Measurements from ENCODE around the gene PRR19. TPM values are rescaled to one million over a fixed set of nuclear protein-coding genes. Genes with fewer than 3 reads are reported as not detected.

The PRR19 gene
- total RNA-seq, 2 experiments from 2014 or later, result 0.38 to 0.49 TPM

GRCh38 chr19:42267644-42268141, 34.2 kb upstream of the PRR19 start:
- intact Hi-C loops (cut with micrococcal nuclease), result loop anchor here (2.0 kb wide), 1 partner anchor 13 kb away; the partner anchor contains the start of gene ERF
- Mint-ChIP-seq H3K4me3 (no peak overlapping the region), H3K4me1 (ENCODE audit: low read depth) (peaks cover 26% of the 10 kb centered on the region), H3K27me3 (no peaks in the 10 kb centered on the region), H3K9me3 (no peaks in the 10 kb centered on the region), H3K36me3 (ENCODE audit: low read depth) (peaks cover 7% of the 10 kb centered on the region), H3K27ac (no peak overlapping the region)
- ChIA-PET CTCF (interaction anchor here (0.6 to 1.3 kb wide), 4 partner anchors 12 to 185 kb away, joined by 3 to 4 read pairs (median 3); no protein-coding TSS in a partner anchor), POLR2A (interaction anchor here (0.8 to 1.4 kb wide), 6 partner anchors 9 to 34 kb away, joined by 3 to 11 read pairs (median 4); partner anchors contain the start of genes ERF, PAFAH1B3 and PRR19)
- no peak for DNase-seq
- TF ChIP-seq CTCF (IDR thresholded peaks at IDR 0.05), result no peak
- no peak for ATAC-seq

- intact Hi-C loops (cut with micrococcal nuclease), result loop anchor here (2.0 kb wide), 1 partner anchor 13 kb away; the partner anchor contains the start of gene ERF
- peak; percentile 100 for DNase-seq
- peak; percentile 62 for ATAC-seq
- no peaks in the 10 kb centered on the region for H3K27me3 Mint-ChIP-seq
- no peak overlapping the region for H3K27ac Mint-ChIP-seq
- no peaks in the 10 kb centered on the region for H3K9me3 Mint-ChIP-seq
- ChIA-PET CTCF (interaction anchor here (0.6 to 1.0 kb wide), 2 partner anchors 136 to 184 kb away, joined by 3 read pairs; no protein-coding TSS in a partner anchor), POLR2A (interaction anchor here (0.8 to 1.4 kb wide), 3 partner anchors 14 to 34 kb away, joined by 3 to 11 read pairs (median 4); partner anchors contain the start of genes PAFAH1B3 and PRR19)
- TF ChIP-seq CTCF (IDR thresholded peaks at IDR 0.05), result no peak
- H3K36me3 Mint-ChIP-seq (ENCODE audit: low read depth), result peaks cover 8% of the 10 kb centered on the region
- H3K4me3 Mint-ChIP-seq, result no peak overlapping the region
- peaks cover 26% of the 10 kb centered on the region for H3K4me1 Mint-ChIP-seq (ENCODE audit: low read depth)
These were observed 33.7 kb upstream of the PRR19 start for GRCh38 chr19:42268142-42268703.

GRCh38 chr19:42268704-42269477, 33.0 kb upstream of the PRR19 start, which contains the start of gene CIC:
TSS of gene CIC (plus strand) at chr19:42269252. CDS start at chr19:42271784, 2,532 bp downstream.
- no peaks in the 10 kb centered on the region for H3K9me3 Mint-ChIP-seq
- ChIA-PET CTCF (interaction anchor here (2.2 kb wide), 1 partner anchor 11 kb away, joined by 36 read pairs; no protein-coding TSS in a partner anchor), POLR2A (interaction anchor here (0.8 to 4.3 kb wide), 5 partner anchors 13 to 27 kb away, joined by 3 to 31 read pairs (median 14); partner anchors contain the start of gene GSK3A)
- no peak for TF ChIP-seq CTCF (IDR thresholded peaks at IDR 0.05)
- peak; percentile 99 for DNase-seq
- H3K4me3 Mint-ChIP-seq, result no peak within 1 kb of the TSS
- peak; percentile 80 for ATAC-seq
- intact Hi-C loops (cut with micrococcal nuclease), result loop anchor here (2.0 kb wide), 1 partner anchor 14 kb away; the partner anchor contains the start of gene ERF
- peaks cover 26% of the 10 kb centered on the region for H3K4me1 Mint-ChIP-seq (ENCODE audit: low read depth)
- H3K27ac Mint-ChIP-seq, result peak within 1 kb of the TSS; percentile 99
- H3K27me3 Mint-ChIP-seq, result no peaks in the 10 kb centered on the region
- H3K36me3 Mint-ChIP-seq (ENCODE audit: low read depth), result peaks cover 13% of the 10 kb centered on the region

- H3K27ac Mint-ChIP-seq, result peak overlapping the region; percentile 99
- intact Hi-C loops (cut with micrococcal nuclease), result loop anchor here (2.0 kb wide), 1 partner anchor 15 kb away; the partner anchor contains the start of gene ERF
- H3K27me3 Mint-ChIP-seq, result no peaks in the 10 kb centered on the region
- no peak overlapping the region for H3K4me3 Mint-ChIP-seq
- DNase-seq (no peak), ATAC-seq (no peak)
- peaks cover 31% of the 10 kb centered on the region for H3K4me1 Mint-ChIP-seq (ENCODE audit: low read depth)
- peaks cover 13% of the 10 kb centered on the region for H3K36me3 Mint-ChIP-seq (ENCODE audit: low read depth)
- no peak for TF ChIP-seq CTCF (IDR thresholded peaks at IDR 0.05)
- POLR2A ChIA-PET, result interaction anchor here (1.1 to 4.3 kb wide), 7 partner anchors 7 to 27 kb away, joined by 3 to 31 read pairs (median 14); partner anchors contain the start of gene GSK3A
- CTCF ChIA-PET, result interaction anchor here (1.6 to 2.2 kb wide), 2 partner anchors 10 to 26 kb away, joined by 5 to 36 read pairs; no protein-coding TSS in a partner anchor
- no peaks in the 10 kb centered on the region for H3K9me3 Mint-ChIP-seq
These were observed 32.2 kb upstream of the PRR19 start for GRCh38 chr19:42269478-42270345.
